HG03565 (cell line): ENCODE measurements around the gene GNRH2.
"Not testable (repeated sequence)": the region's sequence is repeated elsewhere in the genome, so short reads cannot be mapped to it uniquely, and the experiment has no call there.

Experiments
- ATAC-seq: cut with Tn5 transposase; IDR thresholded peaks from one replicate; pipeline ENCODE4 v1.9.1; 2021; ENCODE audit warnings: mild to moderate bottlenecking, moderate library complexity; ENCODE audit not compliant: unreplicated experiment

The GNRH2 gene

DNA sequence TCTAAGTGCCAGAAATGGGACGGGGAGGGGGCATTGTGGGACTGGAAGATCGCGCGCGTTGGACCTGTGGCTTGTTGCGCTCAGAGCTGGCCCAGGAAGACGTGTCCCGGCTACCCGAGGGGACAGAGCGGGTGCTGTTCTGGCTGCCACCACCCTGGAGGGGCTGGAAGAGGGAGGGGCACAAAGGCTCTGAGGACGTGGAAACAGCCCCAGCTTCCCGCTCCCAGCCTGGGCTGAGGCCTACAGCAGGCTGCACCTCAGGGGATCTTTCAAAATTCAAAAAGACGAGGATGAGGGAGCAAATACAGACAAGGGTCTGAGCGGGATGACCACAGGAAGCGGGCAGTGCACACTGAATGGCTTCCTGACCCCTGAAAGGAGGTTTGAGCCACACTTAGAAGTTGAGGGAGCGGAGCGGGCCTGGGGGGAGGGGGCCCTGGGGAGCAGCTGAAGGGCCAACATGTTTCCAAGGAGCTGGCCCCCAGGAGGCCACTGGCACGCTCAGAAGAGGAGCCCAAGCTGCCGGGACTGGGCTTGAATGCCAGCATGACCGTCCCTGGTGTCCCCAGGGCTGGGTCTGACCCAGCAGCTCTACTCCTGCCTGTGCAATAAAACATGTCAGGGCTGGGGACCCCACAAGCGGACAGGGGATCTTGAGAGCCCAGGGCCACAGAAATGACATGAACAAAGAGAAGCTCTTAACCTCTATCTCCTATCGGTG lies 29.3 kb downstream of the GNRH2 start:
- no peak for ATAC-seq

DNA sequence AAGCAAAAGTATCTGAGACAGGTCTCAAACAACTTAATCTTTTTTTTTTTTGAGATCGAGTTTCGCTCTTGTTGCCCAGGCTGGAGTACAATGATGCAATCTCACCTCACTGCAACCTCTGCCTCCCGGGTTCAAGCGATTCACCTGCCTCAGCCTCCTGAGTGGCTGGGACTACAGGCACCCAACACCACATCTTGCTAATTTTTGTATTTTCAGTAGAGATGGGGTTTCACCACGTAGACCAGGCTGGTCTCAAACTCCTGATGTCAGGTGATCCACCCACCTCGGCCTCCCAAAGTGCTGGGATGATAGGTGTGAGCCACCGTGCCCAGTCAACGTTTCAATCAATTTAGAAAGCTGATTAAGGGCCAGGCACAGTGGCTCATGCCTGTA lies 29.8 kb downstream of the GNRH2 start:
- ATAC-seq: not testable (repeated sequence)

DNA sequence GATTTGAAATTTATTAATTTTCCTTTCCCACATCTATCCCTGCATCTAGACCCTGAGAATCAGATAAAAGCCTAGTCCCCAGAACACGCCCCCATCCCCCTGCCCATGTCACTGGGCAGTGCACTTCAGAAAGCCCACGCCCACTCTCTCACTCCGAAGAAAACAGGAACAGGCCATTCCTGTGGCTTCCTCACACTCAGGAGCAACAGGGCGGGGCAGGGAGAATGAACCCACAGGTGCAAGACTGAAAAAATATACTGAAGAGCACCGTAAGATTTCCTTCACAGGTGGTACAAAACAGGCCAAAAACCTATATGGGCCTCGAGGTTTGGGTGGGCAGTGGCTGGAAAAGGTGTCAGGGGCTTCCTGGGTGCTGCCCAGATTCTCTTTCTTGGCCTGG lies 31.4 kb downstream of the GNRH2 start:
- ATAC-seq: no peak

DNA sequence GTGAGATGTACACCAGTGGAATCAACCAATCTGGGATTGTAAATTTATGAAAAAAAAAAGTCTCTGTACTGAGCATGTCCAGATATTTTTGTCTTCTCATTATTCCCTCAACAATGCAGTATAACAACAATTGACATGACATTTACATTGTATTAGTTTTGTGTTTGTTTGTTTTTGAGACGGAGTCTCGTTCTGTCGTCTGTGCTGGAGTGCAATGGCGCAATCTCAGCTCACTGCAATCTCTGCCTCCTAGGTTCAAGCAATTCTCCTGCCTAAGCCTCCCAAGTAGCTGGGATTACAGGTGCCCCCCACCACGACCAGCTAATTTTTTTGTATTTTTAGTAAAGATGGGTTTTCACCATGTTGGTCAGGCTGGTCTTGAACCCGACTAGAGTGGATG lies 31.9 kb downstream of the GNRH2 start:
- ATAC-seq: not testable (repeated sequence)

DNA sequence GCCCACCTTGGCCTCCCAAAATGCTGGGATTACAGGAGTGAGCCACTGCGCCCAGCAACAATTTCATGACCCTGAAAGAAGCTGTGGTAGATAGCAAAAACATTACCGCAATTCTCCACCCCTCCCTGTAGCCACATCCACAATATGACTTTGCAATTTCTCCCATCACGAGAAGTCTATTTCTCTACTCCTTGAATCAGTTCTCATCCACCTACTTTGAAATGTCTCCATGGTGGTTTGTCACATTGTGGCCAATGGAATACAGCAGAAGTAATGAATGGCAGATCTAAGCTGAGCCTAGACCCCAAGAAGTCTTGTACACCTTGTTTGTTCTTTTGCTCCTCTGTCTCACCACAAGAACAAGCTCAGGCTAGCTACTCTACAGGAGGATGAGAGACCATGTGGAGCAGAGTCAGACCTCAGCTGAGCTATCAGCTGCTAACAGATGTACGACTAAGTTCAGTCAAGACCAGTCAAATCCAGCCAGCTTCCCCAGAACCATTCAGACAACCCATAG lies 34.3 kb downstream of the GNRH2 start:
- no peak for ATAC-seq

DNA sequence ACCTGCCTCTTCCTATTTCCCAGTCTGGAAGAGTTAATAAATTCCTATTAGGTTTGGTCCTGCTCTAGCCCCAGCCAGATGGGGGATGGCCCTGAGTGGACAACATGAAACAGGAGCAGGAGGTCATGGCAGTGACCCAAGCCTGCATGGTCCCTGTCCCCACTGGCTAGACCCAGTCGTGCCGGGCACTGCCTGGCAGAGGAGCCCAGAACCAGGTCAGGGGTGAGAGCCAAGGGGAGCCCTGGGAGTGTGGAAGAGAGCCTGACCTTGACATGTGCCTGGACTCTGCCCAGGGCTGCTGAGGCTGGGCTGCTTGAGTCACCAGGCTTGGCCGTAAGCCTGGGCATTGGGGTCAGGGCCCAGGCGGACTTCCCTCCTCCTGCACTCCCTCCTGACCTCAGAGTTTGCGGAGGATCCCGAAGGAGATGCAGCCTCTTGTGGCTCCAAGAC lies 37.5 kb downstream of the GNRH2 start:
- no peak for ATAC-seq

DNA sequence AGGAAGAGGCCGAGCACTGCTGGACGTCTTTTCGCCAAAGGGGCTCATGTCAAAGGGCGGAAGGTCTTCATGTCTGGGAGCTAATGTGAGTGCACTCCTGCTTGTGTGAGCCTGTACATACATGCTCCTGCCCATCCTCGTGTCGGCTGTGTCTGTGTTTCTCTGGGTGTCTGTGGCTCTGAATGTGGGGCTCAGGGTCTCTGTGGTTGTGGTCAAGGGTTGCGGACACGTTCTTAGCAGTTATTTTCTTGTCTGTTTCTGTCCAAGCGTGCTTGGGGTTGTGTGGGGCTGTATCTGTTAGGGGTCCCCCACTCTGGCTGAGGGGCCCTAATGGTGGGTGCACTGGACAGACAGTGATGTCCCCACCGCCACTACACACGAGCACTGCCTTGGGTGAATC lies 38.2 kb downstream of the GNRH2 start:
- ATAC-seq: no peak

DNA sequence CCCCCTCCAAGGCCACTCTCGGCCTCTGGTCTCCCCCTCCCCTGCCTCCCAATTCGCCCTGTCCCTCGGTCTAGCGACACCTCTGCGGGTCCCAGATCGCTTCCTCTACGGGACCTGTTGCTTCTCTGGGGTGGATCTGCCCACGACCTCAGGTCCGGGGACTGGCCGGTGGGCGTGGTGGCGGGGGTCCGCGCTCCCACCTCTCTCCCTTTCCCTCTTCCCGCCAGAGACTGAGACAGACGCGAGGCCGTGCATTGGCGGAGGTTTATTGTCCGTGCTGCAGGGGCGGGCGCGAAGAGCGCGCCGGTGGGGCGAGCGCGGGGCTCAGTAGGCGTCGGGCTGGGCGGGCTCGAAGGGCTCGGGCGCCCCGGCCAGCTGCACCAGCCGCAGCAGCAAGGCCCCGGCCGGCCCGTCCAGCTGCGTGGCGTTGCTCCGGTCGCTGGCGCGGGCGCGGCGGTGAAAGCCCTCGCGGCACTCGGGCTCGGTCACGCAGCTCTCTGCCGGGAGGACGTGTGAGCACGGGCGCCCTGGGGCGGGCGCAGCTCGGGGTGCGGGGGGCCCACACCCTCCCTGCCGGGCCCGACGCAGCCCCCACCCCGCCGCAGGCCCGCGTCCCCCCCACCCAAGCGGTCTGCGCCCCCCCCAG lies 39.0 kb downstream of the GNRH2 start:
- ATAC-seq: no peak

DNA sequence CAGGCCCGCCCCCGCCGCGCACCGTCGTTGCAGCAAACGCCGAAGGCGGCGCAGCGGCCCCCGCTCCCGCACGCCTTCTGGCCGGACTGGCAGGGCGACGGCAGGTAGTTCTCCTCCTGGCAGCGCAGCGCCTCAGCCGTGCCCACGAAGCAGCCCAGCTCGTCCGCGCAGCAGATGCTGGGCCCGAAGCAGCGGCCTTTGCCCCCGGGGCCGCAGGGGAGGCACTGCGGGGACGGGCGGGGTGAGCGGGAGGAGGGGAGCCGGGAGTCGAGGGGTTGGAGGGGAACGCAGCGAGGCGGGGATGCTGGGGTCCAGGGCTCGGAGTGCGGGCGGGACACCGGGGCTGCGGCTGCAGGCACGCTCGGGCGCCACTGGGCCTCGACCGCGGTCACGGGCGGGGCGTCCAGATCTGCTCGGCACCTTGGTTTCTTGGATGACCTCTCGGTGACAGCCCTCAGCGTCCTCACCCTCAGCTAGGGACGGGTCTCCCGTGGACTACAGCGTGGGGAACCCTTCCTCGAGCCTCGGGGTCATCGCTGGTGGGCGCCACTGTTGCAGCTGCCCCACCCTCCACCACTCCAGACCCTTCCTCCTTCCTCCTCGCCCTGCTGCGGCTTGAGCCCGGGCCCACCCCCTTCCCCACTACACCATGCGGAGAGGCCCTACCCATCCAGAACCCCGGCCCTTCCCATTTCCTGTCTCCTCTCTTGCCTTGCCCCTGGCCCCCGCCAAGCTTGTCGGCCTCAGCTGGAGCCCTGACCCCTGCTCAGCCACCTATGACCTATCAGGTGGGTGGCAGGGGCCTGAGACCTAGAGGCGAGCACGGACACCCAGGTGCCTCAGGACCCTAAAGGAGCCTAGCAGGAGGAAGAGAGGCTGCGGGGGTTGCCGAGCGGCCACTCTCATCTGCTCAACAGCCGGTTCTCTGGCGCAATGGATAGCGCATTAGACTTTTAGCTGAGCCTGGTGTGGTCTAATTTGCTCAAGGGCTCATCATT lies 39.8 kb downstream of the GNRH2 start:
- ATAC-seq: no peak

DNA sequence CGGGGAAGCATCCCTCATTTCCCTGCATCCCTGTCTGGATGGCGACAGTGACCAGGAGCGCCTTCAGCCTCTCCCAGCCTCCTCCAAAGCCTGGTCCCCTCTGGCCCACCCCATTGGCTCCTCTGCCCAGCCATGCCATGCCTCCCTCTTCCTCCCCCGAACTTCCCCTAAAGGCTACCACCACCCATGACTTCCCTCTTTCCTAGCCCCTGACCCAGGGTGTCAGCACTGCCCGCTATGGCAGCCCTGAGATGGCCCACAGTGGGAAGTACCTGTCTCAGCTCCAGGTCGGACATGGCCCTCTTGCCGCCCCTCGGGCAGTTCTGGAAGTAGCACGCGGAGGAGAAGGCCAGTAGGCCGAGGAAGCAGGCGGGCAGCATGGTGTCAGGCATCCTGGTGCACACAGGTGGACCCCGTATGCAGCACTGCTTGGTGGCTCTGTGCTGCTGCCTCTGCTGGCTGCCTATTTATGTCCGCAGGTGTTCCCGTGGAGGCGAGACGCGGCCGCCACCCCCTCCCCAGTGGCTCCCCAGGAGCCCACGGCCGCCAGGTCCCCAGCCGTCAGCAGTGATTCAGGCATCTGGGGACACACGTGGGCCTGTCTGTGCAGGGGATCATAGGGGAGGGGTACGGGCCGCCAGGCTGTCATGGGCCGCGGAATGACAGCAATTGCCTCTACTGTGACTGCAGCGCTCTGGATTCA lies 41.0 kb downstream of the GNRH2 start, which contains the start of gene AVP:
TSS of gene AVP (minus strand) at position 442 of the 703 bp plus-strand sequence. CDS start at position 392, 50 bp downstream.
- ATAC-seq: no peak

DNA sequence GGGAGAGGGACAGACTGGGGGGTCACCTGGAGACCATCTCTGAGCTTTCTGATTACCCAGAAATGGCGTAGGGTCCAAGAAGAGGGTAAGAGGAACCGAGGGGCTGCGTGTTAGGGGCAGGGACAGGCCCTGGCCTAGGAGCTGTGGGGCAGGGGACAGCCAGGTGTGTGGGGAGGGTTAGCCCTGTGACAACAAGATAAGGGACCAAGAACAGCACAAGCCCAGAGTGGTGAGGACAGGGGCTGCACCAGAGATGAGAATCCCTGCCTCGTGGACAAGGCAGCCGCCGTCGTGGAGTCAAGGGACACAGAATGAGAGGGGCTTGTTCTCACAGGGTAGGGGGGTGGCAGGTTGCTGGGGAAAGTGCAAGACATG lies 41.6 kb downstream of the GNRH2 start:
- no peak for ATAC-seq

DNA sequence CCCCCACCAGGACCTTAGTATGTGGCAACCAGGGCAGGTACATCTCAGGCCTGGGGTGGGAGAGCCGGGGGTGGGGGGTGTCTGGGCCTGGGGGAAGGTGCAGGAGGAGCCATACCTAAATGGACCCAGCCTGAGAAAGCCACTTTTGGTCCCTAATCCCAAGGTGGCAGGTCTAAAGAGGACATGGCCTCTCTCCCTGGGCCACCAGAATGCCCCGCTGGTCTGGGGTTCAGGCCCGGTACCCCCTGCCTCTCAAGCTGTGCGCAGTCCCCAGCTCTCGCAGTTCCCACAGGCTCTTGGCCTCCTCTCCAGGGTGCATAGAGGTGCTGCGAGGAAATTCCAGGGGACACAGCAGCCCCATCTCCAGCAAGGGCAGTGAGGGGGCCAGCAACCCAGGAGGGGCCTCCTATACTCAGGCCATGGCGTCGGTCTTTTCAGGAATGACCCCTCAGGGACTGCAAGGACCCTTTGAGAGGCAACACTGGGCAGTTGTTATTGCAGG lies 42.2 kb downstream of the GNRH2 start:
- ATAC-seq: no peak

DNA sequence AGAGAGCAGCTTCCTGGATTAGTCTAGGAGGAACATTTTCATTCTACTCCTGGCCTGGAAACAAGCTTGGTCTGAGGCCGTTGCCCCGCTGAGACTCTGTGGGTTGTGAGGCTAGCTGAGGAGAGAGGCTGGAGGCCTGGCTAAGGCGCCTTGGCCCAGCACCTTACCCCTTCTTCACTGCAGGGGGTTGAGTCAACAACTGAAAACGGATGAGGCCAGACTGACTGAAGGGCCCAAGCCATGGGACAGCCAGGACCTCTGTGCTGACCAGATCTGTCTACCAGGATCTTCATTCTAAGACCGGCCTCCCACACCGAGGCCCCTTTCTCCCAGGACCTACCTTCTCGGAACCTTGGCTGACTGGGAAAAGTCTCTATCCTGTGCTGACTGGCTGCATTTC lies 44.6 kb downstream of the GNRH2 start:
- no peak for ATAC-seq

DNA sequence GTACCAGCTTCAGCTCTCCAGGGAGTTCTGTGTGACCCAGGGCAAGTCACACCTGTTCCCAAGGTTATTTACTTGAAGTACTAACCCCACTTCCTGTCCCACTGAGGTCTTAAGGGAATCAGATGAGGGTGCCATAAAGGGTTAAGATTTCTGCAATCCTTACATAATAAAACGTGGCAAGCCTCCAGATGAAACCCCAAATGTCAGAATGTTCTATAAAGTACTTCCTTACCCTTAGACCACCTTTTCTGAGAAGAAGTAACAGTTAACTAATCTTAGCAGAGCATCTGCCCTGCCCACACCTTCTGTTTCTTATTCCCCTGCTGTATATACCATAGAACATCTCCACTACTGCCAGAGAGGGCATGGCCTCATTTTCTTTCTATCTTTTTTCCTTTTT lies 47.1 kb downstream of the GNRH2 start:
- ATAC-seq: no peak

DNA sequence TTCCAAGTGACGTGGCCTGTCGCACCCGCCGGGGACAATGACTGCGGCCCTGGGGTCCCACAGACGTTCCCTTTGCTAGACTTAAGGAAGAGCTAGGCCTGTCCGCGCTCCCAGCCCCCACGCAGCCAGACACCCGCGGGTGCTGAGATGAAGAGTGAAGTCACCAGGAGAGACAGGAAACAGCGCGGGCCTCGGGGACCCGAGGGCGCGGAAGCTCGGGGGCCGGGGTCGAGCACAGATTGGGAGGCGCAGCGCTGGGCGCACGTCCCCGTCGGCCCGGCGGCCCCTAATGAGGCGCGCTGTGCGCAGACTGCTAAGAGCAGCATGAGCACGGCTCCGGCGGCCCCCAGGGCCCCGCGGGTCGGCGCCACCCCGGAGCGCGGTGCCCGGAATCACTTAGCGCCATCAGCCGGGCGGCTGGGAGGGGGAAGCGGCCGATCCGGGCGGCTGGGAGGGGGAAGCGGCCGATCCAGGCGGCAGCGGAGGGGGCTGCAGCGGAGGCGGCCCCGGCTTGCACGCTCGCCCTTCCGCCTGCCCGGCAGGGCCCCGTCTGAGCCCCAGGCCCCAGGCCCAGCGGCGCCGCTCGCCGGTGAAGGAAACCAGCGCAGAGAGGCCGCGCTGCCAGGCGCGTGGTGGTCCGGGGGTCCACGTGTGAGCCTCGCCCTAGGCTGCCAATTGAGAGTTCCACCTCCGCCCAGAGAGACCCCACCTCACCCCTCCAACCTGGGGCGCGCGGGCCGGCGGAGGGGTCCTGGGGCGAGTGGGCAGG lies 49.4 kb downstream of the GNRH2 start:
- no peak for ATAC-seq

DNA sequence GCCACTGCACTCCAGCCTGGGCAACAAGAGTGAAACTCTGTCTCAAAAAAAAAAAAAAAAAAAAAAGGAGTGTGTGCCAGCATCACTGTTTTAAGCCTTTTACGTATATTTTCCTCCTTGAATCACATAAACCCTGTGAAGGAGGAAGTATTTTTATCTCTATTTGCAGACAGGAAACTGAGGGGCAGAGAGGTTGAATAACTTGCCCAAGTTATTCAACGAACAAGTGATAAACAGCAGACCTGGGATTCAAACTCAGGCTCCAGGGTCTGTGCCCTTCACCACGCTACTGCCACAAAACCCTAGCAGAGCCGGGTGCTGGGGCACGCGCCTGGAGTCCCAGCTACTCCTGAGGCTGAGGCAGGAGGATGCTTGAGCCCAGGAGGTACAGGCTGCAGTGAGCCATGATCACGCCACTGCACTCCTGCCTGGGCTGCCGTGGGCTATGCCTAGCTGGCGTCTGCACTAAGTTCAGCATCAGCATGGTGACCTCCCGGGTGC lies 50.5 kb downstream of the GNRH2 start:
- ATAC-seq: no peak

DNA sequence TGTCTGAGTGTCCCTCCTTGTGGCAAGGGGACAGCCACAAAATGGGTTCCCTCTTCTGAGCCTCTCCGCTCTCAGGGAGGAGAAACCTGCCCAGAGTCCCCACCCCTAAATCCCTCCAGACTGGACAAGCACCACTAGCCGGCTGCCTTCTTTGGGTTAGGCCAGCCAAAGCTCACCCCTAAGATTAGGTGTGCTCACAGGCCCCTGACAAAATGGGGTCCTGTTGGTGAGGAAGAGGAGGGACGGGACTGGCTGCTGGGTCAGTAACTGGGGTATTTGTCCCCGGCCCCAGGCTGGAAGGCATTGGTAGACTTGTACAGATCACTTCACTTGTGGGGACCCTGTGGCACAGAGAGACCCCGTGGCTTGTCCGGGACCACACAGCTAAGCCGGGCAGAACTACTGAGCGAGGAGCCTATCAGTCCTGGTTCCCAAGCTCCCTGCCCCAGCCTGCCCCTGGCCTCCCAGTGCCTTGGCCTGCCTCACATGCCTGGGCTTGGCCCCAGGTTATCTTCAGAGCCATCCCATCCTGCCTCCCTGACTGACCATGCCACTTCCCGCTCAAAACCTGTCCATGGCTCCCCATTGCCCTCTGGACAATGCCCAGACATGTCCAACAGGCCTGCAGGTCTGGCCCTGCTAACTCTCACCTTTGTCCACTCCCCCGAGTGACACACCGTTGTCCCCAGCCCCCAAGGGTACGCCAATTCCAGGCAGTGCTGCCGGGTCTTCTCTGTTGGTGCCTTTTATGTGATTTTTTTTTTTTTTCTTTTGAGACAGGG lies 51.6 kb downstream of the GNRH2 start:
- no peak for ATAC-seq
